HG02885 (cell line): ENCODE data around the gene GTPBP2.
"Not testable (repeated sequence)": the region's sequence is repeated elsewhere in the genome, so short reads cannot be mapped to it uniquely, and the experiment has no call there.

Experiments
- ATAC-seq: cut with Tn5 transposase; IDR thresholded peaks from one replicate; pipeline ENCODE4 v1.9.1; 2021; ENCODE audit warnings: mild to moderate bottlenecking; ENCODE audit not compliant: unreplicated experiment, poor library complexity

GTPBP2 gene

DNA sequence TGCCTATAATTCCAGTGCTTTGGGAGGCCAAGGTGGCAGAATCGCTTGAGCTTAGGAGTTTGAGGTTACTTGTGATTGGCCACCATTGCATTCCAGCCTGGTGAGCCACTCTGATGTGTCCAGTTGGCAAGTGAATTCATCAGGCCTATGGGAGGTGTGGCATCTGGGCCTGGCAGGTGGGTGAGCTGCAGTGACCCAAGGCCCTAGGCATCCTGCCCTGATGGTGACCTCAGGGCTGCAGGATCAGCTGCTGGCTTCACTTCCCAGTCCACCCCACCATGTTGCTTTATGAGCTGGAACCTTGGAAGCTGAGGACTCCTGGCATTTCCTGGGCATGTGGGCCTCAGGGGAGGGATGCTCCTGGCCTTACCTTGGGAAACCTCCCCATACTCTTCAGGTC is 36.3 kb upstream of the GTPBP2 start:
- ATAC-seq: no peak

DNA sequence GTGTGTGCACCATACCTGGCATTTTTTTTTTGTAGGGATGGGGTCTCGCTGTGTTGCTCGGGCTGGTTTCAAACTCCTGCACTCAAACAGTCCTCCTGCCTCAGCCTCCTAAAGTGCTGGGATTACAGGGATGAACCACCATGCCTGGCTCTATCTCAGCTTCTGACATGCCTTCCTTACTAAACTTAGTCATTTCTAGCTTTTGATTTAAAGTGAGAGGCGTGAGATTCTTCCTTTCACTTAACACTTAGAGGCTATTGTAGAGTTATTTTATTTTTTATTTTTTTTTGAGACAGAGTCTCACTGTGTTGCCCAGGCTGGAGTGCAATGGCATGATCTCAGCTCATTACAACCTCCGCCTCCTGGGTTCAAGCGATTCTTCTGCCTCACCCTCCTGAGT is 33.9 kb upstream of the GTPBP2 start:
- not testable (repeated sequence) for ATAC-seq

DNA sequence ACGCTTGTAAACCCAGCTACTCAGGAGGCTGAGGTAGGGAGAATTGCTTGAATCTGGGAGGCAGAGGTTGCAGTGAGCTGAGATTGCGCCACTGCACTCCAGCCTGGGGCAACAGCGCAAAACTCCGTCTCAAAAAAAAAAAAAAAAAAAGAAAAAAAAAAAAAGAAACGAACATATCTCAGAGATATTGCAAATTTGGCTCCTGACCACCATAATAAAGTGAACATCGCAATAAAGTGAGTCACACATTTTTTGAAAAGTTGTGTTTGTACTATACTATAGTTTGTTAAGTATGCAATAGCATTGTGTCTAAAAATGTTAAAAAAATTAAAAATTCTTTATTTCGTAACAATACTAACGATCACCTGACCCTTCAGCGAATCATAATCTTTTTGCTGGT is 29.1 kb upstream of the GTPBP2 start:
- no peak for ATAC-seq

DNA sequence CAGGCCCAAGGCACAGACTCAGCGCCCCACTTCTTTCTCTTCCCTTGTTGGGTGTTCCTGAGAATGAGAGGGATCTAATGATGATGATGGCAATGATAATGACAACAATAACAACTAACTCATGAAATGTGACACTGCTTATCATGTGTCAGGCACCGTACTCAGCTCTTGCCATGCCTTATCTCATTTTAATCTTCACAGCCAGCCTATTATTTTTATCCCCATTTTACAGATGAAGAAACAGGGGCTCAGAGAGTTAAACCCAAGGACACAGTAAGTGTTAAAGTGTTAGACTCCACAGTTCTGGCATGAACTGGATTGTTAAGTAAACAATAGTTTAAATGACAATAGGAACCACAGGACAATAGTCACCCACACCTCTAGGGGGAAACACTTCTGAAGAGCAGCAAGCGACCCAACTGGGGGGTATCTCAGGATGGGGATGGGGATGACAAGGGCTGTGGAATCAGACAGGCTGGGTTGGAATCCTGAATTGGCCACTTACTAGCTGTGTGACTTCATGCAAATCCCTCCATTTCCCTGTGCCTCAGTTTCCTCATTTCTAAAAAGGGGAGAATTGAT is 28.2 kb upstream of the GTPBP2 start:
- ATAC-seq: no peak

DNA sequence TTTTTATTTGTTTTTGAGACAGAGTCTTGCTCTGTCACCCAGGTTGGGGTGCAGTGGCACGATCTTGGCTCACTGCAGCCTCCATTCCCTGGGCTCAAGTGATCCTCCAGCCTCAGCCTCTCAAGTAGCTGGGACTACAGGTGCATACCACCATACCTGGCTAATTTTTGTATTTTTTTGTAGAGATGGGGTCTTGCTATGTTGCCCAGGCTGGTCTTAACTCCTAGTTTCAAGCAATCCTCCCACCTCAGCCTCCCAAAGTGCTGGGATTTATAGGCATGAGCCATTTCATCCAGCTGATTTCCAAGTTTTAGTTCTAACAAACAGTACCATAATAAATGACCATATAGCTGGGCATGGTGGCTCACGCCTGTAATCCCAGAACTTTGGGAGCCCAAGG is 23.8 kb upstream of the GTPBP2 start:
- ATAC-seq: not testable (repeated sequence)

DNA sequence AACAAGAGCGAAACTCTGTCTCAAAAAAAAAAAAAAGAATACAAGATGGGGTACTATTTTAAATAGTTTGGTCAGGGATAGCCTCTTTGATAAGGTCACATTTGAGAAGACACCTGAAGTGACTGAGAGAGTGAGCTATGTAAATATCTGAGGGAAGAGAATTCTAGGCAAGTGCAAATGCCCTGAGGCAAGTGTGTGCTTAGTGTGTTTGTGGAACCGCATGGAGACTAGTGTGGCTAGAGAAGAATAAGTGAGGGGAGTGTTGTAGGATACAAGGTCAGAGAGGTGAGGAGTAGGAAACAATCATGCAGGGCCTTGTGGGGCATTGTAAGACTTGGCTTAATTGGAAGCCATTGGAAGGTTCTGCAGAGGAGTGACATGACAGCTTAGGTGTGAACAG is 19.2 kb upstream of the GTPBP2 start:
- ATAC-seq: no peak

DNA sequence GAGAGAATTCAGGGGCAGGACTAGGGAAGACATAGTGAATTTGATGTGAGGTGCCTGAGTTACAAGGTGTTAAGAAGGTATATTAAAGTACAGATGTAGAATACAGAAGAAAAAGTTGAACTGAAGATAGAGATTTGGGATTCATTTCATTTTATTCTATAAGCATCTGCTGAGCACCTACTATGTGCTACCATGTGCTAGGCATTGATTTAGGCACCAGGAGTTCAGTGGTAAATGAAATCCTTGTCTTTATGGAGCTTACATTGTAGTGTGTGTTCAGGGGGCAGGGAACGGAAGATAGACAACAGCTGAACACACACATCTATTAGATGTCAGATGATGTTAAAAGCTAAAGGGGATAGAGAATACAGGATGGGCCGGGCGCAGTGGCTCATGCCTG is 18.5 kb upstream of the GTPBP2 start:
- no peak for ATAC-seq

DNA sequence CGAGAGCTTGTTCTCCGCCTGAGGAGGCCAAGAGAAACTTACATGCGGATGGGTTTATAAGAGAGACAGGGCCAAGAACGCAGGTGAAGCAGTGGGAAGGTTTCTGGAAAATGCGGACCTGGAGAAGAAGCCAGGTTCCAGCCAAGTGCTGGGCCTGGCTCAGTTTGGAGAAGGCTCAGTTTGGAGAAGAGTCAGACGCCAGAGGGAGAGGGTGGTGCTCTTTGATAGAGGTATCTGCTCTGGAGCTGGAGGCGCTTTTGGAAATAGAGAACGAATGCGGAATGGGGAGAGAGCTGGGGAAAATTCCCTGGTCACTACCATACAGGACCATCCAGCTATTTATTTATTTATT is 16.5 kb upstream of the GTPBP2 start:
- ATAC-seq: no peak

DNA sequence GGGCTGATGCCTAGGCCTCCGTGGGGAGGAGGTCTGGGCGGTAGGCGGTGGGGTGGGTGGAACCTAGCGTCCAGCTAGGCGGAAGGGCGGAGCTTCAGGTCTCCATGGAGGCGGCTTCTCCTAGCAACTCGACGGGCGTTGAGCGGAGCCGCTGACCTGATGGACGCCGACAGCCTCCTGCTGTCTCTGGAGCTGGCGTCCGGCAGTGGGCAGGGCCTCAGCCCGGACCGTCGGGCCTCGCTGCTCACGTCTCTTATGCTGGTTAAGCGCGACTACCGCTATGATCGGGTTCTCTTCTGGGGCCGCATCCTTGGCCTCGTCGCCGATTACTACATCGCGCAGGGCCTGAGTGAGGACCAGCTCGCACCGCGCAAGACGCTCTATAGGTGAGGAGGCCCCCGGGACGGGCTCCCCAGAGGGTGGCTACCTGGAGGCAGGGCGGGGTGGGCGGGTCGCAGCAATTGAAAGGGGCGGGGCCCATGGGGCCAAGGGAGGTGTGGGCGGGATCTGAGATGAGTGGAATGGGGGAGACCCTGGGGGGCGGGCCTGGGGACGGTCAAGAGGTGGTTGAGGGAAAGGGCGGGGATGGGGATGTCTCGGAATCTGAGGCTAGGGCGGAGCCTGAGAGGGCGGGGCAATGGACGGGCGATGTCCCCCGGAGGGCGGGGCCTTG is 16.0 kb upstream of the GTPBP2 start, which contains the start of gene RSPH9:
TSS of gene RSPH9 (plus strand) at position 97 of the 673 bp plus-strand sequence. CDS start at position 160, 63 bp downstream.
- ATAC-seq: no peak

DNA sequence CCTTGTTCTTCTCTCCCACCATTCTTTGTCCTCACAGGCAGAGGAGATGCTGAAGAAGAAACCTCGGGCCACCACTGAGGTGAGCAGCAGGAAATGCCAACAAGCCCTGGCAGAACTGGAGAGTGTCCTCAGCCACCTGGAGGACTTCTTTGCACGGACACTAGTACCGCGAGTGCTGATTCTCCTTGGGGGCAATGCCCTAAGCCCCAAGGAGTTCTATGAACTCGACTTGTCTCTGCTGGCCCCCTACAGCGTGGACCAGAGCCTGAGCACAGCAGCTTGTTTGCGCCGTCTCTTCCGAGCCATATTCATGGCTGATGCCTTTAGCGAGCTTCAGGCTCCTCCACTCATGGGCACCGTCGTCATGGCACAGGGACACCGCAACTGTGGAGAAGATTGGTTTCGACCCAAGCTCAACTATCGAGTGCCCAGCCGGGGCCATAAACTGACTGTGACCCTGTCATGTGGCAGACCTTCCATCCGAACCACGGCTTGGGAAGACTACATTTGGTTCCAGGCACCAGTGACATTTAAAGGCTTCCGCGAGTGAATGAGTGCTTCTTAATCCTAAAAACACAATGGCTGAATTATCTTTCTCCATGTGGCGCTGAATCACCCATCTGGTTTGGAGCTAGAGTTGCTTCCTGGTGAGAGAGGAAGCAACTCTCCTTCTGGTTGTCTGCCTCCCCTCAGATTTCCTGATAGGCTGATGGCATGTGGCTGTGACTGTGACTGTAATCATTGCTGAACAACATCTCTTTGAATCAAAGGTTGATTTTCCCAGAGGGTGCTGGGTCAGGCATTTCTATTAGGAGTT is 11.1 kb upstream of the GTPBP2 start:
- no peak for ATAC-seq

DNA sequence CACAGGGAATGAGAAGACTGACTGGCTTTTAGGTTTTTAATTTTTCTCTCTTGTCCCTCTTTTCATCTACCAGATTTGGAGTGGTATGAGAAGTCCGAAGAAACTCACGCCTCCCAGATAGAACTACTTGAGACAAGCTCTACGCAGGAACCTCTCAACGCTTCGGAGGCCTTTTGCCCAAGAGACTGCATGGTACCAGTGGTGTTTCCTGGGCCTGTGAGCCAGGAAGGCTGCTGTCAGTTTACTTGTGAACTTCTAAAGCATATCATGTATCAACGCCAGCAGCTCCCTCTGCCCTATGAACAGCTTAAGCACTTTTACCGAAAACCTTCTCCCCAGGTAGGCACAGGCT is 7.2 kb upstream of the GTPBP2 start:
- peak; percentile 26 for ATAC-seq

DNA sequence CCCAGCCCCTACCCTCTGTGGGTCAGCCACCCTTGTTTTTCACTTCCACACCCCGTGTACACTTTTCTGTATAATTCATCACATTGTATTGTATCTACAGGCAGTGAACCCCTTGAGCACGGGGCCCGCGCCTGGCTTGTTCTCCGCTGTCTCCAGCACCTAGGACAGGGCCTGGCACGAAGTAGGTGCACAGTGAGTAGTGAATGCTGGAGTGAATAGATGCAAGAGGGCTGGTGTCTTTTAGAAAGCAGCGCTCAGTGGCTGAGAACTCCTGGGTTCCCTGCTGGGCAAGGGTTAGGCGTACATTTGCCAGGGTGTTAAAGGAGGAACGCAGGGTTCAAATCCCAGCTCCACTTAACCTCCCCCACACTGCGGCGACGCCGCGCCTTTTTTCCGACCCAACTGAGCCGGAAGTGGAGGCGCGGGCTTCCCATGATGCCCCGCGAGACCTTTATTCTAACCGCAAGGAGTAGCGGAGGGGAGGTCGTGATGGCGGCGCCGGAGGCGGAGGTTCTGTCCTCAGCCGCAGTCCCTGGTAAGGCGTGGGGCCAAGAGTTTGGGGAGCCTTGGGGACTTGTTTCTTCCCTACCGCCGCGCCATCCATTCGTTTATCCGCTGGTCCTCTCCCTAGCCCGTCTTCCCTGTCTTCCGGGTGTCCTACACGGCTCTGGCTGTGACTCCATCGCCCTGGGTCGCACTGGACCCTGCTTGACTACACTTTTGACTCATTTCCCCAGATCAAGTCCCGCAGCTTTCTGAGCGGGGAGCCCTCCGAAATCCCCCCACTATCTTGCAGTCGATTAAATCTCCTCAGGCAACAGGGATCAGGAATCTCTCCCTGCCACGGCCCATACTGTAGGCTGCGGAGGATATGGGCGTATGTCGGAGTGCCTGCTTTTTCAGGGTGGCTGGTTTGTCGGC is 6.6 kb upstream of the GTPBP2 start, which contains the start of gene MAD2L1BP:
TSS of gene MAD2L1BP (plus strand) at position 454 of the 921 bp plus-strand sequence. CDS start at position 490, 36 bp downstream.
- peak; percentile 85 for ATAC-seq

DNA sequence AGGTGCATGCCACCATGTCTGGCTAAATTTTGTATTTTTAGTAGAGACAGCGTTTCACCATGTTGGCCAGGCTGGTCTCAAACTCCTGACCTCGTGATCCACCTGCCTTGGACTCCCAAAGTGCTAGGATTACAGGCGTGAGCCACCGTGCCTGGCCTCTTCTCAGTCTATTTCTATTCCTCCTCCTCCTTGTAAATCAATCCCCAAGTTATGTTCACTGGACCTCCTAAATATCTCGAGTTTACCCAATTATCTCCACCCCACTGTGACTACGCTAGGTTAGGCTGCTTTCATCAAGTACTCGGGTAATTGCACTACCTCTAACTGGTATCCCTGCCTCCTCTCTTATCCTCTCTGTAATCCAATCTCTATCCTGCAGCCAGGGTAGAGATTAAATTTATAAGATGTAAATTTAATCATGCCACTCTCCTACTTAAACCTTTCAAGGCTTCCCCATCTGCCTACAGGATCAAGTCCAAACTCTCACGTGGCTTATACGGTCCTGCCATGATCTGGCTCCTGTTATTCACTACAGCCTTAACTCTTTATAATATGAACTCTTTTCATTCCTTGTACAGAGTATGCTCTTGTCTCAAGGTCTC is 5.7 kb upstream of the GTPBP2 start:
- ATAC-seq: no peak

DNA sequence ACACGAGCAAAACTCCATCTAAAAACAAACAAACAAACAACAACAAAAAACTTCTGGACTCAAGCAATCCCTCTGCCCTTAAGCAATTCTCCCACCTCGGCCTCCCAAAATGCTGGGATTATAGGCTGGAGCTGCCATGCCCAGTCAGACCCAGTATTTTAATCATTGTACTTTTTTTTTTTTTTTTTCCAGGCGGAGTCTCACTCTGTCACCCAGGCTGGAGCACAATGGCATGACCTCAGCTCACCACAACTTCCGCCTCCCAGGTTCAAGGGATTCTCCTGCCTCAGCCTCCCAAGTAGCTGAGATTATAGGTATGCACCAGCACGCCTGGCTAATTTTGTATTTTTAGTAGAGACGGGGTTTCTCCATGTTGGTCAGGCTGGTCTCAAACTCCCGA is 3.9 kb upstream of the GTPBP2 start:
- ATAC-seq: not testable (repeated sequence)

DNA sequence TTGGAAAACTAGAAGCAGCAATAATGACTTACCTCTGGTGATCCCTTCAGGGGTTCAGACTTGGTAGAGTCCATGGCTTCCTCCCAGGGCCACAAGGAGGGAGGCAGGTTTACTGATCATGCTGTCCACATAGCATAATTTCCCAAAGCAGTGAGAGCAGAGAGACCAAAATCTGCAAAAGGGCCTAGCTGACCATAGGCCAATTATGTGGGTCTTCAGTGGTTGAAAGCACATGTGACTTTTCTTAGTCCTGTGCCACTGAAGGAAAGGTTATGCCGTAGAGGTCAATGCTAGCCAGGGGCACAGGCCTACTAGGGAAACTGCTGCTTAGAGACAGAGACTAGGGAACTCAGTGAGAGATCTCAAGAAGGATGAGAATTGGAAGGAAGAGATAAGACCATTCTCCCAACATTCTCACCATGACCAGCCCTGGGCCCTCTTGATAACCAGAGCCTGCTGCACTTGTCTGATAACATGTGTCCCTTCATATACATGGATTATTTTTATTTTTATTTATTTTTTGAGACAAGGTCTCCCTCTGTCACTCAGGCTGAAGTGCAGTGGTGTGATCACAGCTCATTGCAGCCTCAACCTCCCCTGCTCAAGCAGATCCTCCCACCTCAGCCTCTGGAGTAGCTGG is 2.0 kb upstream of the GTPBP2 start:
- no peak for ATAC-seq

DNA sequence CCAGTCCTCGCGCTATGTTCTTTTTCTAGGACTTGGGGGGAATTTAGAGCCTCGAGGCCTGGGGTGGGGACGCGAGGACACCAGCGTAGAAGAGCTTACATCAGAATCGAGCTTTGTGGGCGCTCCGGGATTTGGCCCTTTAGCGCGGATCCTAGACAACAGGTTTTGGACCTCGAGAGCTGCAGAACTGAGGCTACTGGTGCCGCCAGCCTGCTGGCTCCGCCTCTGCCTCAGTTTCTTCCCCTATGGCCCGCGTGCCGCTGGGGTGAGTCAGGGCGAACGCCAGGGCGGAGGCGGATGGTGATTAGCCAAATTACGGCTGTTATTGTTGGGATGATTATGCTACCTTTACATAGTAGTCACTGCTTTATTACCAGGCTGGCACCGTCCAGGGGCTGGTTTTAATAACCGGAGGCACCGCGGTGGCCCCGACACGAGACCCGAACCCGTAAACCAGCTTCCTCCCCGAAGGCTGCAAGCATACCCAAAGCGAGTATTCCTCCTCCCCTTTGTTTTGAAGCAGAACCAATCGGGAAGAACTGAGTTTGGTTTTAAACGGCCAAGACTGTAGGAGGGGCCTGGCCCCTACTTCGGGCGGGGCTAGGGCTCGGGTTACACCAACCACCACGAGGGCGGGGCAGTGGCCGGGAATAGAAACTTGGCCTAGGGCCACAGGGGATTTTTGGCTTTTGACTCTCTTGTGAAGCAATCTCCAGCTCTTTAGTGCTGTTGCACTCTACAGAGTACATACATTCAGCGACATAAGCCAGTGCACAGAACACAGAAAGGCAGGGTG is 639 bp upstream of the GTPBP2 start:
- peak; percentile 67 for ATAC-seq

DNA sequence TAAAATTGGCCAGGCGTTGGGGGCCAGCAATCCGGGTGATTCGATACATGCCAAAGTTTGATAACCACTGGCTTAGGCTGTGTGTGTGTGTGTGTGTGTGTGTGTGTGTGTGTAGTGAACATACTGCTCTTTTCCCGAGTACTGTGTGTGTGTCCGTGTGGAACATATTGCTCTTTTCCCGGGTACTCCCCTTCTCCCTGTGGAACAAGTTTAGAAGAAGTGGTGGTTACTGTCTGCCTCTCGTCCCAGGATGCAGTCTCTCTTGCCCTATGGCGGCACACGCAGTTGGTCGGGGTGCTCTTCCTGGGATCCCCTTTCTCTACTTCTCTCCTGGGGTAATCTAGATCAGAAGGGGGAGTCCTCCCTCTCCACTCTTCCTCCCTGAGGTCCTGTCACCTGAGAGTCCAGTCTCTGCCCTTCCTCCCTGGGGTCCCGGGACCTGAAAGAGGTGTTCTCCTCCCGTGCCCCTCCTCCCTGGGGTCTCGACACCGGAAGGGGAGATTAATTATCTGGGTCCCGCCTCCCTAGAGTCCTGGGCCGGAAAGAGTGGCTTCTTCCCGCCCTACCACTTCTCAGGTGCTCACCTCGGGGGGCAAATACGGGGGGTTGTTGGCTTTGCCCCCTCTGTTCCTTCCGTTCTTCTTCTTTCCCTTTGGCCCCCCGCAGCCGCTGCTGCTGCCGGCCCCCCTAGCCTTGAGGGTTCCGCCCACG is 516 bp downstream of the GTPBP2 start:
- no peak for ATAC-seq
